Inferior parietal cortex (tissue), 1 donor: ENCODE measurements around the gene FSTL3.
"Not testable (repeated sequence)": the region's sequence is repeated elsewhere in the genome, so short reads cannot be mapped to it uniquely, and the experiment has no call there.

ENCODE experiments used
- DNase-seq: peaks from one replicate; pipeline ENCODE4 v3.0.0-alpha.2; 2016; ENCODE audit errors: extremely low spot score

The FSTL3 gene

GRCh38 chr19:661427-662196 is 14.6 kb upstream of the FSTL3 start:
- no peak for DNase-seq

- no peak for DNase-seq
Observed at GRCh38 chr19:662207-662961, 13.8 kb upstream of the FSTL3 start.

- DNase-seq: peak; percentile 84
Observed at GRCh38 chr19:662962-663681, 13.1 kb upstream of the FSTL3 start, which contains the start of gene RNF126. RNF126 (minus strand) TSS chr19:663214; CDS start chr19:663121, 93 bp downstream.

DNA sequence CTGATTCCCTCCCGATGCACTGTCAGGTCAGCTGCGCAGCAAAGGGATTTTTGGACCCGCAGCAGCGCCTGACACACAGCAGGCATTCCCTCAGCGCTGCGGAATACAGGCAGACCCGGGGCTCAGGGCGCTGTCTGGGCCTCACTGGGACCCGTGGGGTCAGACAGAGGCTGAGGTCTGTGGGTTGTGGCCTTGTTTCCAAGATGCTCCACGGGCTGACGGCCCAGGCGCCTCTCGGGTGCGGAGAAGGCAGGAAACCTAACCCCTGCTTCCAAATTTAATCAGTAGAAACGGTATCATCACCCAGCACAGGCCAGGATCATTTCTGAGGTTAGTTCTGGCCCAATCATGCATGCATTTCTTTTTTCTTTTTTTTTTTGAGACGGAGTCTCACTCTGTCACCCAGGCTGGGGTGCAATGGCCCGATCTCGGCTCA is 12.5 kb upstream of the FSTL3 start:
- DNase-seq: no peak

GRCh38 chr19:664913-665443 is 11.2 kb upstream of the FSTL3 start:
- DNase-seq: peak; percentile 83

- not testable (repeated sequence) for DNase-seq
Observed at GRCh38 chr19:666985-667573, 9.1 kb upstream of the FSTL3 start.

DNA sequence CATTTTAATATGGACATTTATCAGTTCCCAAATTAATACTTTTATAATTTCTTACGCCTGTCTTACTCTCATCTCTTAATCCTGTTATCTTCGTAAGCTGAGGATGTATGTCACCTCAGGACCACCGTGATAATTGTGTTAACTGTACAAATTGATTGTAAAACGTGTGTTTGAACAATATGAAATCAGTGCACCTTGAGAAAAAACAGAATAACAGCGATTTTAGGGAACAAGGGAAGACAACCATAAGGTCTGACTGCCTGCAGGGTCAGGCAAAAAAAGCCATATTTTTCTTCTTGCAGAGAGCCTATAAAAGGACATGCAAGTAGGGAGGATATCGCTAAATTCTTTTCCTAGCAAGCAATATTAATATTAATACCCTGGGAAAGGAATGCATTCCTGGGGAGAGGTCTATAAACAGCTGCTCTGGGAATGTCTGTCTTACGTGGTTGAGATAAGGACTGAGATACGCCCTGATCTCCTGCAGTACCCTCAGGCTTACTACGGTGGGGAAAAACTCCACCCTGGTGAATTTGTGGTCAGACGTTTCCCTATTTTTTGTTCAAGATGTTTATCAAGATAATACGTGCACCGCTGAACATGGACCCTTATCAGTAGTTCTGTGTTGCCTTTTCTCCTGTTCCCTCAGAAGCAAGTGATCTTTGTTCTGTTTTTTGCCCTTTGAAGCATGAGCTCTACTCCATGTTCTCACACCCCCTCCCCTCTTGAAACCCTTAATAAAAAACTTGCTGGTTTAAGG is 7.3 kb upstream of the FSTL3 start:
- not testable (repeated sequence) for DNase-seq

DNA sequence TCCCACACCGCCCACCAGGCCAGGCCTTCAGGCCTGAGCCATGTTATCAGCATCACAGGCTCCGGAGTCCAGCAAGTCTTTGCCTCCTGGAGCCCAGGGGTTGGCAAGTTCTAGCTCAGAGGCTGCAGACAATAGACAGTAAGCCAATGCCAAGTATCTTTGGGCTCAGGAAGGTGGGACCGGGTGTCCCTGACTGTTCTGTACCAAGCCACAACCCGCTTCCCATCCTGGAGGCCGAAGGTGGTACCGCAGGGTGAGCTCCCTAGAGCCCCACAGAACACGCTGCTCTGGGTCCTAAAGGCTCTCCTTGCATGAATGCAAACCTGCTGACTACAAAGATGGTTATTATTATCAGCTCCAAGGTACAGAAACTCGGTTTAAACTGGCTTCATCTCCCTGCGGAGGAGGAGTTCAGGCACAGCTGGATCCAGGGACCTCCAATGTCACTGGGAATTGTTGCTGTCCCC is 5.5 kb upstream of the FSTL3 start:
- DNase-seq: no peak

GRCh38 chr19:674282-675151 is 1.7 kb upstream of the FSTL3 start:
- no peak for DNase-seq

DNA sequence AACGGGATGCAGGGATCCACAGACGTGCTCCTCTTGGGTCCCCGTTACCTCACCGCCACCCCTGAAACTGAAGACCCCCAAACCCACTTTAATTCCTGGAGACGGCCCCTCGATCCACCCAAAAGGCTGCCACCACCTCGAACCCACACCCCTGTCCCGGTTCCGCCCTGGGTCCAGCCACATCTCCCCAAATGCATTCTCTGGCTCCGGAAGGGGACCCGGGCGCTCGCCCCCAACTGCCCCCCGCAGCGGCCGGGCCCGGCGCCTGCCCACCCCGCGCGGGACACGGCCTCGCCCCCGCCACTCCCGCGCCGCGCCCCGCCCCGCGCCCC is 219 bp upstream of the FSTL3 start:
- DNase-seq: no peak

GRCh38 chr19:677201-677600 is 1.0 kb downstream of the FSTL3 start:
- DNase-seq: no peak

- no peak for DNase-seq
Observed at GRCh38 chr19:677601-678436, 1.6 kb downstream of the FSTL3 start.

DNA sequence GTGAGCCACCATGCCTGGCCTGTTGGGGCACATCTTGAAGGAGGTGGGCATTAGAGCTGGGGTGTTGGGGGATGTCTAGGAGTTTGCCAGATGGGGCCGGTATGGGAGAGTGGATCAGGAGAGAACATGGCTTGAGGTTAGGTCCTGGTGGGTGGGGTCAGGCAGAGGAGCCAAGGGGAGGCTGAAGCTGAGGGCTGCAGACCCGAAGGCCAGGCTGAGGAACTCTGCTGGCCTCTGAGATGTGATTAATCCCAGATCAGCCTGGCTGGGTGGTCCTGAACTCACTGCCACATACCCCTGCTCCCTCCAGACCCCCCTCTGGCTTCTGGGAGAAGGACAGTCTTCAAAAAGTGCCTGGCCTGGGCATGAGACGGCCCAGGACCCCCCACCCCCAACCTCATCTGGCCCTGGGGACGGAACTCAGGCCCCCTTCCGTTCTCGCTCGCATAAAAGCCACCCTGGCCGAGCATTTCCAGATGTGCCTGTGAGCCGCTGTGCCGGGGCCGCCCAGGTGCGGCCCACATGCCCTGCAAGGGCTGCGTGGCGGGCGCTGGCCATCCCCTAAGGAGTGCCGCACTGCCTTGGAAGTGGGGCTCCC is 2.7 kb downstream of the FSTL3 start:
- DNase-seq: no peak

DNA sequence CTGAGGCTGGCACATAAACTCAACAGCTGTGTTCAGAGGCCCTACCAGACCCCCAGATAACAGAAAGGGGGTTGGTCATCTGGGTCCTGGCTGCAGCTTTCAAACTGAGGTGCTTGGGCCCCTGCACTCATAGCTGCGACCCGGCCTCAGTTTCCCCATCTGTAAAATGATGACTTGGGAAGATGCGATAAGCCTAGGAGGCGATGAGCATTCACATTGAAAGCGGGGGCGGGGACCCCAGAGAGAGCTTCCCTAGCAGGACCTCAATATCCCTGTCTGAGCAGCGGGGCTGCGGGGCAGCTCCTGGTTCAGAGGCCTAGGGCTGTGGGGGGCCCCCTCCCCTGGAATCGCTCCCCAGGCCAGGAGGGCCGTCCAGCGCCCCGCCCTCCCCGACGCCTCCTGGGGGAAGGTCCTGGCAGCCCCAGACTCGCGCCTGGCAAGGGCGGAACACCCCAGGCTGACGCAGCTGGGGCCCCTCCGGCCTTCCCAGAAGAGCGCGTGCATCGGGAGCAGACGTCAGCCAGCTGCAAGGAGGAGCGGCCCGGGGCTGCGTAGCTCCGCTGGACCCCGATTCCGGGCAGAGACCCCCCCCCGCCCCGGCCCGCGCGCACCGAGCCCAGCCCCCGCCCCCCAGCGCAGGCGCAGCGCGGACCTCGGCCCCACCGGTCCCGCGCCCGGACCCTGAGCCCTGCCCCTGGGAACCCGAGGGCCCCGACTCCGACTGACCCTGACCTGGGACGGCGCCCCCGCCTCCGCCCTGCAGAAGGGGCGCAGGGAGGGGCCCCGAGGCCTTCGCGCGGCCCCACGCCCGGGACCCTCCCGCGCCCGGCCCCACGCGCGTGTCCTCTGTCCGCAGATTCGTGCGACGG is 3.5 kb downstream of the FSTL3 start:
- no peak for DNase-seq

DNA sequence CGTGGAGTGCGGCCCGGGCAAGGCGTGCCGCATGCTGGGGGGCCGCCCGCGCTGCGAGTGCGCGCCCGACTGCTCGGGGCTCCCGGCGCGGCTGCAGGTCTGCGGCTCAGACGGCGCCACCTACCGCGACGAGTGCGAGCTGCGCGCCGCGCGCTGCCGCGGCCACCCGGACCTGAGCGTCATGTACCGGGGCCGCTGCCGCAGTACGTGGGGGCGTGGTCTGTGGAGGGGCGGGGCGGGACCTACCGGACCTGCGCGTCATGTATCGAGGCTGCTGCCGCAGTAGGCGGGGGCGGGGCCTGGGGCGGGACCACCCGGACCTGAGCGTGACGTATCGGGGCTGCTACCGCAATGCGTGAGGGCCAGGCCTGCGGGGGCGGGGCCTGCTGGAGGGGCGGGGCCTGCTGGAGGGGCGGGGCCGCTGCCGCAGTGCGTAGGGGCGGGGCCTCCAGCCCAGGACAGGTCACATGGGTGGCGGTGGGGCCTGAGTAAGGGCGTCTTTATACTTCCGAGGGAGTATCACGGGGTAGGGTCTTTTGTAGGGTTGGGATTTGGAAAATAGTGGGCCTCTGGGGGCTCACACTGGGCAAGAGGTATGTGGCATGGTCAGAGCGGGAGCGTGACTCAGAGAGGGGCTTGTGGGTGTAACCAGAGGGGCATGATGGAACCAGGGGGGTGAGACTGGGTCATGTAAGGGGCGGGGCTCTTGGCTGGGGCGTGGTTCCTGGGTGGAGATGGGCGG is 4.3 kb downstream of the FSTL3 start:
- peak; percentile 87 for DNase-seq

DNA sequence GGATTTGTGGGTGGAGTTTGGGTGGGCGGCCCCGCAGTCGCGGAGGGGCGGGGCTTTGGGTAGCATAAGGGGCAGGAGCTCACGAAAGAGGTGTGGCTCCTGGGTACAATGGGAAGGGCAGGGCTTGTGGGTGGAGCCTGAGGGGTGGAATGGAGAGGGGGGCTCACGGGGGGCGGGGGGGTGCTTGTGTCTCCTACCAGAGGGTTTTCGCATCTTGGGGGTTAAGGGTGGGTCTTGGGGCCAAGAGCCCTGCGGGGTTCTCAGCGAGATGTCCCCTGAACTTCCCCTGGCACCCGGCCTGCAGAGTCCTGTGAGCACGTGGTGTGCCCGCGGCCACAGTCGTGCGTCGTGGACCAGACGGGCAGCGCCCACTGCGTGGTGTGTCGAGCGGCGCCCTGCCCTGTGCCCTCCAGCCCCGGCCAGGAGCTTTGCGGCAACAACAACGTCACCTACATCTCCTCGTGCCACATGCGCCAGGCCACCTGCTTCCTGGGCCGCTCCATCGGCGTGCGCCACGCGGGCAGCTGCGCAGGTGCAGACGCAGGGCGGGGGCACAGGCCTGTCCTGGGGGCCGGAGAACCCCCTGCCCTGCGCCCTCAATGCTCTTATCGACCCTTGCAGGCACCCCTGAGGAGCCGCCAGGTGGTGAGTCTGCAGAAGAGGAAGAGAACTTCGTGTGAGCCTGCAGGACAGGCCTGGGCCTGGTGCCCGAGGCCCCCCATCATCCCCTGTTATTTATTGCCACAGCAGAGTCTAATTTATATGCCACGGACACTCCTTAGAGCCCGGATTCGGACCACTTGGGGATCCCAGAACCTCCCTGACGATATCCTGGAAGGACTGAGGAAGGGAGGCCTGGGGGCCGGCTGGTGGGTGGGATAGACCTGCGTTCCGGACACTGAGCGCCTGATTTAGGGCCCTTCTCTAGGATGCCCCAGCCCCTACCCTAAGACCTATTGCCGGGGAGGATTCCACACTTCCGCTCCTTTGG is 5.1 kb downstream of the FSTL3 start:
- no peak for DNase-seq
